Stimulated activated CD4-positive, alpha-beta T cell treated with anti-CD3 and anti-CD28 coated beads, Interleukin-1b, Interleukin-23, amount 100 ng/mL, for 4 hours (primary cell): Measurements from ENCODE around the gene PCDHA10.

Source experiments
- DNase-seq, 2 donors: peaks; one replicate each; pipeline ENCODE4 v3.0.0-alpha.2; 2020; ENCODE audit warnings: low read depth in 2 of 2

The PCDHA10 gene

GRCh38 chr5:140882591-140882899, 26.8 kb downstream of the PCDHA10 start:
- DNase-seq: no peak

- DNase-seq: no peak
Measured at GRCh38 chr5:140883373-140883772, 27.7 kb downstream of the PCDHA10 start.

GRCh38 chr5:140883927-140884697, 28.4 kb downstream of the PCDHA10 start:
- no peak for DNase-seq

GRCh38 chr5:140916325-140916724, 60.6 kb downstream of the PCDHA10 start:
- DNase-seq: no peak
